HUDEP-2 (cell line): Measurements from ENCODE around the gene MYLK4.

Experiments
- DNase-seq, 76 experiments: peaks; one replicate each; lab custom pipeline; 2025; ENCODE audit not compliant: unreplicated experiment in 76 of 76; lab: John Stamatoyannopoulos, UW

The MYLK4 gene

DNA sequence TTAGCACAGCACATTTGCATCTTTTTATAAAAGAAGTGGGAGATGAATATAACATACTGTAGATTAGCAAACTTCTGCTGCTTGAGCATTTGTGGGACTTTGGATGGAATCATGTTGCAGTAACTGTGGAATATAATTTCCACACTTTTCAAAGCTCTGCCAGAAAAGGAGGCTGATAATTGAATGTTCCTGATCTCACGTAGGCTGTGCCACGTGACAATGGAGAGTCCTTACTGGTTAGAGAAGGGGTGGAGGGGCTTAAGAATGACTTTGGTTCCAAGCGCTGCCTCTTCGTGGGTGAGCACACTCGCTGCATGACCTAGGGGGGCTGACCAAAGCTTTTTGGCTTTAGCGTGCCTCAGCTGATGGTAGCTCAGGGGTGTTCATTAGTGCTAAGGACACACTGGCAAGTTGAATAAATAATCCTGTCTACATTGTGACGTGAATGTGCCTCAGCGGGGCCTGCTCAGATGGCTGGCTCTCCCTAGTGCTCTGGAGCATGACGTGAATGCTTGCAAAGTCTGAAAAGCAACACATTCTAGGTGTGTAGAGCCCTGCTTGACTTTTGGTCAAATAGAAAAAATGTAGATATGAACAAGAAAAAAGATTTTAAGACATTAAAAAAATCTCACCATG lies 29.5 kb upstream of the MYLK4 start:
- DNase-seq: no peak

DNA sequence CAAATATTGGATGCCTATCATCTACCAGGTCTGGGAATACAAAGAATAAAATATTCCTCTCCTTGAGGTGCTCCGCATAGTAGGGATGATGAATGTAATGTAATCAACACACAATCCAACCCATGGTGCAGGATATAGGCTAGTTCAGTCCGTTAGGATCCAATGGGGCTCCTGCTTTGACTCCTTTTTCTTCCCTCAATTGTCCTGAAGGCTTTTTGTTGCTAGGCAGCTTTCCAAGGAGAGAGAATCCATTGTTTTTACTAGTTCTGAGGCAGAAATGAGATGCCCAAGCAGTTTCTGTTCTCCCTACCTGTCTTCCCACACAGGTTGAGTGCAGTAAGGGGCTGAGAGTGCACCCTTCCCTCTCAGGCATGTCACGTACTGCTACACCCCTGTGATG lies 26.5 kb upstream of the MYLK4 start:
- no peak for DNase-seq

DNA sequence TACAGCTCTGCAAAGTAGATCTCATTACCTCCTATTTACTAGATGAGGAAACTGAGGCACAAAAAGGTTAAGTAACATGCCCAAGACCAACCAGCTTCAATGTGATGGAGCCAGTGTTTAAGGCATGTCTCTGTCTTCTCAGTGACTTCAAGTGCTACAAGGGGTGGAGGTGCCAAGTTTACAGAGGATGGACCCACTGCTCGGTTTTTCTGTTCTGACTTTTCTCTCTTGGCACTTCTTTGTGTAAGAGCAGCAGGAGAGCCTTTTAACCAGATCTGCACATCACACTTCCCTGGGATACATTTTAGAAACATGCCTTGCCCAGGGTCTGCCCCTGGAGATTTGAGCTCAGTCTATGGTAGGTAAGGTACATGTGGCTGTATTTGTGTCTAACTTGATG lies 24.3 kb upstream of the MYLK4 start:
- no peak for DNase-seq

DNA sequence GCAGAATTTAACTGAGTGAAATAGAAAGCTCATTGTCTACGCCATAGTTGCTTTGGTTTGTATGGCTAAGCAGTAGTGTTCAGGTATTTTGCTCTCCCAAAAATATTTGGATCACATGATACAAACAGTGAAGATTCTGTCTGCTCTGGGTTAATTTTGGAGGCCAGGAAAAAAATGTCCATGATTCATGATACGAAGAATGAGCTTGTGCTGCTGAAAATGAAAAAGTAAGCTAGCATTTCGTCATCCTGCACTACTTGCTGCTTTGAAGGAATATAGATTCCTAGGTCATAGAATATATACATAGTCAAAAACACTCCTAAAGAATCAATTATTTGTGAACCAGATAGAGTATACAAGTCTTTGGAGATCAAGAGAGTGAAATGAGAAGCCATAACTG lies 22.7 kb upstream of the MYLK4 start:
- no peak for DNase-seq

DNA sequence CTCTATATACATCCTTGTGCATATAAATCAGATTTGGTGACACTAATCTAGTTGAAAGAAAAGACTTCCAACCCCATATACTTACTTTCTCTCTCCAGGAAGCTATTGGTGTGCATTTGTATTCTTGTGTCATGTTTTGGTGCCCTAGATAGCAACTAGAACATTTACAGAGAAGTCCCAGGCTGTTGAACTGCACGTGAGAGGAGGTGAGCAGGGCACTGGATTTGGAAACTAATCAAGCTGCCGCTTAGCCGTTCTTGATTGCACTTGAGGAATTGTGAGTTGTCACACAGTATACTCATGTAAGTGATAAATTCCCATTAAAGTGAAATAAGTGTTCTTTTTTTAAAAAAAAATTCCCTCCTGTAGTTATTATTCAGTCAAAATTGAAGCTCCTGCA lies 22.1 kb upstream of the MYLK4 start:
- no peak for DNase-seq

DNA sequence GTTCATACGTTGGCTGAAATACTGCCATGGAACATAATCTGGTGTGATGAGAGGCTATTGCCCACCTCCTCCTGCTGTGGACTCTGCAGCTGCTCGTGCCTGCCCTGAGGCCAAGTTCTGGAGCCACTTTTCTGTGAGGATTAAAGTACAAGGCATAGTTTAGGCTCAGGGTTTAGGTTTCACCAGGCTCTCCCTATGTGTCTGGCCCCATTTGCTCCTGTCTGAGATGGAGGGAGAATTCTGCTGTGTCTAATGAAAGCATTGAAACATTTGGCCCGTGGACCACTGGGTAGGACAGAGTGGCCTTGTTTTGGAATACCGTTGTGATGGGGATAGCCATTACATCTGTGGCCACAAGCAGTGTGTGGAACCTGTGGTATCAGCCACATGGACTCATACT lies 20.4 kb upstream of the MYLK4 start:
- DNase-seq: no peak

DNA sequence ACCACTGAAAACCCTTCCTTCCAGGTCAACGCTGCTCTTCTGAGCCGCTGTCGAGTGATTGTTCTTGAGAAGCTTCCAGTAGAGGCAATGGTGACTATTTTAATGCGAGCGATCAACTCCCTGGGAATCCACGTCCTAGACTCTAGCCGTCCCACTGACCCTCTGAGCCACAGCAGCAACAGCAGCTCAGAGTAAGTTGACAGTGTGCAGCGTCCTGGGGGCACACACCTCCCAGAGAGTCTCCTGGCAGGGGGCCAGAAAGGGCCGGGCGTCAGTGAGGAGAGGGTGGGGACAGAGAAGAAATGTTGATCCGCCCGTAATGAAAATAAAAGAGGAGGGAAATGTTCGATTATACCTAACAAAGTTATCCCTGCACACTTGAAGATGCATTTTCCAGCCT lies 19.4 kb upstream of the MYLK4 start:
- peak in 68 of 76 experiments; percentile 25 to 83 (median 65) for DNase-seq

DNA sequence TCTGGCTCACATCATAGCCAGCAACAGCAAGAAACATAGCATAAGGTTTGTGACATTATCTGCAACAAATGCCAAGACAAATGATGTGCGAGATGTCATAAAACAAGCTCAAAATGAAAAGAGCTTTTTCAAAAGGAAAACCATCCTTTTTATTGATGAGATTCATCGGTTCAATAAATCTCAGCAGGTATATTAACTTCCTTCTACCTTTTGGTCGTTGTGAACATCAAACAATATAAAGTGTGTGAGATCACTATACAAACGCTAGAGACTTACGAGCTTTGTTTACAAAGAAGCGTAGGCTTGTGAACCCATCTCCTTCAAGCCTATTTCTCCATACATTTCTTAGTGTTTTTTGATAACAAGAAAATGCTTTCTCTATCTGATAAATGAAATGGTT lies 18.0 kb upstream of the MYLK4 start:
- DNase-seq: no peak

DNA sequence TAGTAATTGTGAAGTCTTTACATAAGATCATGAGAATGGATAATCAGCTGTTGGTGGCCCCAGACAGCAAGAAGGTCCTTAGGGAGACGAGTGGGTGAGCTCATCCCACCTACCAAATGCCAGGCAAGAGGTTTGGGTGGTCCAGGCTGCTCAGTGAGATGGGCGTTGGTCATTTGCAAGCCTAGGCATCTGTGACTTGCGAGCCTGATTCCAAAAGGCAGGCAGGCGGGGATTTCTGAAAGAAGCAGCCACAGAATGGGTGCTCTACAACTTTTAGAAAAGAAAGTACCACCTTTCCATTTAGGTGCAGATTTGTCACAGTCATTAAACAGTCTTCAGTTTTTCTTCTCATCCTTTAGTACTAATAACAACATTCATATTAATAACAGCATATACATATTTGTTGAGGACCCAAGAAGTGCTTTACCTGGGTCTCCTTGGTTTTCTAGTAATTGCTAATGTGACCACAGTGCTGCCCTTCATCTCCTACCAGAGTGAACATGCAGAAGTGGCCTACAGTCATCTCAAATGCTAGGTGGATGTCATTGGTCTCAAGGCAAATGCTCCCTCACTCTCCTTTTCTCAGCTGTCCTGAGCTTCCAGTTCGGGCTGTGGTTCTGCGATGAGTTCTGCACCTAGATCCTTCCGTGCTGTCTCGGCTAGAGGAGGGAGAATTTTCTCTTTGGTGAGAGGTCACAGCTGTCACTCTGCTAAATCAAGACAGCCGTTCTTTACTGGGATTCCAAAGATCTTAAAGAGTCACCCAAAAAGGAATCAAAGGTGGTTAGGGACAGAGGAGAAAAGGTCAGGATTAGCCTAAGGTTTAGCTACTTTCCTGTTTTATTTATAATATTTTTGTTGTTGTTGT lies 17.2 kb upstream of the MYLK4 start:
- peak in 1 of 76 experiments; percentile 18 for DNase-seq

DNA sequence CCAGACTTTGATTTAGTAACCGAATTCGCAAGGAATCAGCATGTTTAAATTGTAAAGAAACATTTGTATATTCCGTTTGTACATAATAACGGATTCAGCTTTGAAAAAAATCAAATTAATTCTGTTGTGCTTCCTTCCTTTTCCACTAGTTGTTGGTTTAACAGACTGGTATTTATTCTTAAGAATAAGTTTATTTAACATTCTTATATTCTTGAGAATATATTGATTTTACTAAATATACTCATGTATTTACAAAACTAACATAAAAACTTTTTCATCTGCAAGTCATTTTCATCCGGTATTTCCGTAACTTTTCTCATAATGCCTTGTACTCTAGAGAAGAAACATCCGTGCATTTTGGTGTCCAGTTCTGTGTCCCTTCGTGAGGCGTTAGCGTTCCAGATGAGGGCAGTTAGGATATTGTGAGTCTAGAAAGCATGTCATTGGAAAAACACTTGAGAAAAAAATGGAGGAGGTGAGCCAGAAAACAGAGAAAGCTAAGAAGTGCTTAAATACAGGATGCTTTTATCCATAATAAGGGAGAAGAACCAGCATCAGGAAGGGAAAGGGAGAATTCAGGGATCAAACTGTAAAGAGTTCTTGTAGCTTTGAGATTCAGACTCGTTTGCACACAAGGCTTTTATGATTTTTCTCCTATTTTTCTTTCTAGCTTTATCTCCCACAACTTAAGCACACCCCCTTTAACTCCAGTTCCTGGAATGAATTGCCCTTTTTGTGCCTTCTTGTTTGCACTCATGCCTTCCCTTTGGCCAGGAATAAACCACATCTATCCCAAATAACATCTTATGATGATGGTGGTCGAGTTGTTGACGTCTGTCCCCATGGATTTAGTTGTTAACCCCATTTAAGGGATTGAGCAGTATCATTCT lies 16.3 kb upstream of the MYLK4 start:
- DNase-seq: no peak

DNA sequence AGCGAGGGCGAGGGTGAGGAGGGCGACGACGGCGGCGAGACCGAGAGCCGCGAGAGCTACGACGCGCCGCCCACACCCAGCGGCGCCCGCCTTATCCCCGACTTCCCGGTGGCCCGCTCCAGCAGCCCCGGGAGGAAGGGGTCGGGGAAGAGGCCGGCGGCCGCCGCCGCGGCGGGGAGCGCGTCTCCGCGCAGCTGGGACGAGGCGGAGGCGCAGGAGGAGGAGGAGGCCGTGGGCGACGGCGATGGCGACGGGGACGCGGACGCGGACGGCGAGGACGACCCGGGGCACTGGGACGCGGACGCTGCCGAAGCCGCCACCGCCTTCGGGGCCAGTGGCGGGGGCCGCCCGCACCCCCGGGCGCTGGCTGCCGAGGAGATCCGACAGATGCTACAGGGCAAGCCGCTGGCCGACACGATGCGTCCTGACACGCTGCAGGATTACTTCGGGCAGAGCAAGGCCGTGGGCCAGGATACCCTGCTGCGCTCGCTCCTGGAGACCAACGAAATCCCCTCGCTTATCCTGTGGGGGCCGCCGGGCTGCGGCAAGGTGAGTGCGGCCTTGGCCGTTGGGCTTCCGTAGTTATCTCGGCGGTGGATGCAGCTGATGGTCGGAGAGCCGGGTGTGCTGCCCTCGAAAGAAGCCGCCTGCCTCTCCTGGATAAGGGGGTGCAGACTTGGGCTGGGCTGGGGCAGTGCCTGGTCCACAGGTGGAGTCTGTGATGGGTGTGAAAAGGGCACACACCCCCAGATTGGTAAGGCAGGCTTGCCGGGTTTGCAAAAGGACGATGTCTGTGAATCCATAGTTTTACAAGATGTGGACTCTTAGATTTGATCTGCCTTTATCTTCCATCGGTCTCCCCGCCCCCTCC lies 15.4 kb upstream of the MYLK4 start:
- DNase-seq: peak in 39 of 76 experiments; percentile 21 to 68 (median 45)

DNA sequence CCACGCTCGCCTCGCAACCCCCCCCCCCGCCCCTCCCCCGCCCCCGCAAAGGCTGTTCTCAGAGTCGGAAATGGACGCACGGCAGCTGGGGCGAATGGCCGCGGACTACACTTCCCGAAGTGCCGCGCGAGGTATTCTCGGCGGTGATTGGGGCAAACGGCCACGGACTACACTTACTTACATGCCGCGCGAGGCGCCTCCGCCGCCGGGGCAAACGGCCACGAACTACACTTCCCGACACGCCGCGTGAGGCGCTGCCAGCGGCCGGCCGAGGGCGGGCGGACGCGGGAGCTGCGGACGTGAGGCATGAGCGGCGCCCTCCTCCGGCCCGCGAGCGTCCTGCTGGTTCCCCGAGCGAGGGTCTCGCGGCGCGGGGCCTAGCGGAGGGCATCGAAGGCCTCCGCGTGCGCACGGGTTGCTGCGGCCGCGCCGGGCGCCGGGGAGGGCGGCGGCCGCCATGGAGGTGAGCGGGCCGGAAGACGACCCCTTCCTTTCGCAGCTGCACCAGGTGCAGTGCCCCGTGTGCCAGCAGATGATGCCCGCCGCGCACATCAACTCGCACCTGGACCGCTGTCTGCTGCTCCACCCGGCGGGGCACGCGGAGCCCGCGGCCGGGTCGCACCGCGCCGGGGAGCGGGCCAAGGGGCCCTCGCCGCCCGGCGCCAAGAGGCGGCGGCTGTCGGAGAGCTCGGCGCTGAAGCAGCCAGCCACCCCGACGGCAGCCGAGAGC lies 14.6 kb upstream of the MYLK4 start, which contains the start of gene WRNIP1:
TSS of gene WRNIP1 (plus strand) at position 228 of the 730 bp plus-strand sequence. CDS start at position 458, 230 bp downstream.
- DNase-seq: peak in 75 of 76 experiments; percentile 49 to 100 (median 98)

DNA sequence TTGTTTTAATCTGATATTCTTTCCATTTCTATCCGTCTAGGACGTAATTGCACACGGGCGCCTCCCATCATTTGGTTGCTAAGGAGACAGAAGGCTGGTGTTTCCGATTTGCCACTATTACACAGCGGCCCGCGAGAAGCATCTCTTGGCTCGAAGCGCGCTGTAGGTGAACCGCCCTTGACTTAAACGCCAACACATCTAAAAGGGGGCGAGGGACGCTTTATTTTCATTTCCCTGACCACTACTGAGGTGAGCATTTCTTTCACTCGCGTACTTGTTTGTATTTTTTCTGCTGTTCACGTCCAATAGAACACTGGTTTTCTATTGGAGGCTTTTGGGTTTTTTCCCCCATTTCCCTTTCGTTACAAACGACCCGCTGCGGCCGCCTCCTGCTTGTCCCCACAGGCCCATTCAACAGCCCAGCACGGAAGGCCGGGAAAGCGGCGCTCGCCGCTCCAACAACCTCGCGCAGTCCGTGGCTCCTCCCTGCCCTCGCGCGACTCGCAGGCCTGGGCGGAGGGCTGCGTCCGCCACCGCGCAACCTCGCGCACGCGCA lies 14.0 kb upstream of the MYLK4 start:
- peak in 47 of 76 experiments; percentile 25 to 100 (median 45) for DNase-seq

DNA sequence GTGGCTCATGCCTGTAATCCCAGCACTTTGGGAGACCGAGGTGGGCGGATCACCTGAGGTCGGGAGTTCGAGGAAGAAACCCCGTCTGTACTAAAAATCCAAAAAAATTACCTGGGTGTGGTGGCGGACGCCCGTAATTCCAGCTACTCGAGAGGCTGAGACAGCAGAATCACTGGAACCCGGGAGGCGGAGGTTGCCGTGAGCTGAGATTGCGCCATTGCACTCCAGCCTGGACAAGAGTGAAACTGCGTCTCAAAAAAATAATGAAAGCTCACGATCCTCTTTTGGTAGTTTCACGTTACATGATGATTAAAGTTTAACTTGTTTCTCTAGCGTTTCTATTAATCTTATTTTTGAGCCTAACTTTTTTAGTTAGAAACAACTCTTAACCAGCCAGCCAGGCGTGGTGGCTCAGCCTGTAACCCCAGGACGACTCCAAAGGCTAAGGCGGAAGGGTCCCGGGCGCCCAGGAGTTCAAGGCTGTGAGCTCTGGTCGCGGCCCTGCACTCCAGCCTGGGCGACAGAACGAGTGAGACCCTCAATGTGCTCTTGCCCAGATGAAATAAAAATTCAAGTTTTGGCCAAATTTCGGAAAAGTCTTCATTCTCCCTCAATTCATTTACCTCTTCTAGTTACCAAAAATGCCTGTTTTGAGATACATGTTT lies 13.3 kb upstream of the MYLK4 start:
- DNase-seq: no peak

DNA sequence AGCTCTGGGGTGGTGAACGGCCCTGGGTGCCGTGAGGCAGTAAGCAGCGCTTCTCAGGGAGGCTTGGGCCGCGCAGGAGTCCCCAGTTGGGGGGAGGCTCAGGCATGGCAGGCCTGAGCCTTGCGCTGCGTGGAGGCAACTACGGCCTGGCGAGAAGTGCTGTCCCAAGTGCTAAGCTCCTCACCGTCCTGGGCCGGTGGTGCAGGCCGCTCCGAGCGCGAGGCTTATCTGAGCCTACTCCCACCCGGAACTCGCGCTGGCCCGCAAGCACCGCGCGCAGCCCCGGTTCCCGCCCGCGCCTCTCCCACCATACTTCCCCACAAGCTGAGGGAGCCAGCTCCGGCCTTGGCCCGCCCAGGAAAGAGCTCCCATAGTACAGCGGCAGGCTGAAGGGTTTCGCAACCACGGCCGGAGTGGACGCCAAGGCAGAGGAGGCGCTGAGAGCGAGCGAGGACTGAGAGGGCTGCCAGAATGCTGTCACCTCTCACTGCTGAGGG lies 12.7 kb upstream of the MYLK4 start:
- no peak for DNase-seq

DNA sequence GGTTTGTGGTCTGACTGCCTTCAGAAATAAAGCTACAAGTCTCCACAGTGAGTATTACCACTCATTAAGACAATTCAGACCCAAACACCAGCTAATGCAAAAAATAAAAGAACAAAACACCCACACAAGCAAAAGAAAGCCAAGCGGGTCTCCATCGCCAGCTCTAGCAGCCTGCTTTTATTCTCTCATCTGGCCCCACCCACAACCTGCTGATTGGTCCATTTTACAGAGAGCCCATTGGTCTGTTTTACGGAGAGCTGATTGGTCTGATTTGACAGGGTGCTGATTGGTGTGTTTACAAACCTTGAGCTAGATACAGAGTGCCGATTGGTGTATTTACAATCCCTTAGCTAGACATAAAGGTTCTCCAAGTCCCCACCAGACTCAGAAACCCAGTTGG lies 12.1 kb upstream of the MYLK4 start:
- DNase-seq: peak in 1 of 76 experiments; percentile 7

DNA sequence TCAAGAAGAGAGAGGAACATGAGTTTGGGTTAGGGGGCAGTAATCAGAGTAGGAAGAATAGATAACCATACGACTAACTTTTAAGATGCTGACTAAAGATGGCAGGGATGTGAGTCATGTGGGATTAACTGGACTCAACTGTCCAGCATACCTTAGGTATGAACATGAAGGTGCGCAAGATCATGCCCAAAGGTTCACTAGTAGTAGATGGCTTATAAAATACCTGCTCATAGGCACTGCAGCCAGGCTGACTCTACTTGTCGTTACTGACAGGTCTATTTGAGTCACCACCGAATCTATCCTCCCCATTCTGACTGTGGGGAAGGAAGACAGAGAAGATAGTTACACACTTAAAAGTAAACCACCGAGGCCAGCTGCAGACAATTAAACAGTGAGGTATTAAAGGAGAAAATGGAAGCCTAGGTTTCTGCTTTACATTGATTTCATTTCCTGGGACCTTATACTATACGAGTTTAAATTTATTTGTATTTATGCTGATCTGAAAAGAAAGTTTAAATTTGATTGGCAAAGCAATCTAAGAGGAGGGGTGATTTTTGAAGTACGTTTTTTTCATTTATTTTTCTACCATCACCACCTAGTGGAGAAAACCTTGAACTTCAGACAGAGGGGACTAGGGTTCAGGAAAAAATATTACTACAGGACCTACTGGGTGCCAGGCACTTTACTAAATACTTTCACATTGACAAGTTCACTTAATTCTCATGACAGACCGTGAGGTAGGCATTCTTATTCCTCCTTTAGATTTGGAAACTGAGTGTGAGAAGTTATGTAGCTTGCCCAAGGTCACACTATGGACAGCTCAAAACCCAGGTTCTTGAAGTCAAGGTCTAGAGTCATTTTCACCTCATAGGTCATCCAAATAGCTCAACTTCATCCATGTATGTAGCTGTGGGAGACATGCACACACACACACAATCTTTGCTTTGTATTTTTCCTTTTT lies 10.4 kb upstream of the MYLK4 start:
- DNase-seq: peak in 7 of 76 experiments; percentile 21 to 45 (median 34)
